Stimulated activated CD4-positive, alpha-beta T cell treated with anti-CD3 and anti-CD28 coated beads, TNF-alpha, amount 100 ng/mL, for 4 hours (primary cell): ENCODE measurements around the gene ARGFX.
"Not testable (repeated sequence)": the region's sequence is repeated elsewhere in the genome, so short reads cannot be mapped to it uniquely, and the experiment has no call there.

Experiments used
- DNase-seq, 3 experiments: peaks; one replicate each; pipeline ENCODE4 v3.0.0-alpha.2; 2020; ENCODE audit warnings: low read depth in 3 of 3

ARGFX gene

DNA sequence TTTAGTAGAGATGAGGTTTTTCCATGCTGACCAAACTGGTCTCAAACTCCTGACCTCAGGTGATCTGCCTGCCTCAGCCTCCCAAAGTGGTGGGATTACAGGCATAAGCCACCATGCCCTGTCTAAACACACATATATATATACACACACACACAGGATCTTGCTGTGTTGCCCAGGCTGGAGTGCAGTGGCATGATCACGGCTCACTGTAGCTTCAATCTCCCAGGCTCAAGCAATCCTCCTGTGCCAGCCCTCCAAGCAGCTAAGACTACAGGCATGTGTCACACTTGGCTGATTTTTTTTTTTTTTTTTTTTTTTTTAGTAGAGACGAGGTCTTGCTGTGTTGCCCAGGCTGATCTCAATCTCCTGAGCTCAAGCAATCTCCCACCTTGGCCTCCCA is 32.2 kb downstream of the ARGFX start:
- not testable (repeated sequence) for DNase-seq

DNA sequence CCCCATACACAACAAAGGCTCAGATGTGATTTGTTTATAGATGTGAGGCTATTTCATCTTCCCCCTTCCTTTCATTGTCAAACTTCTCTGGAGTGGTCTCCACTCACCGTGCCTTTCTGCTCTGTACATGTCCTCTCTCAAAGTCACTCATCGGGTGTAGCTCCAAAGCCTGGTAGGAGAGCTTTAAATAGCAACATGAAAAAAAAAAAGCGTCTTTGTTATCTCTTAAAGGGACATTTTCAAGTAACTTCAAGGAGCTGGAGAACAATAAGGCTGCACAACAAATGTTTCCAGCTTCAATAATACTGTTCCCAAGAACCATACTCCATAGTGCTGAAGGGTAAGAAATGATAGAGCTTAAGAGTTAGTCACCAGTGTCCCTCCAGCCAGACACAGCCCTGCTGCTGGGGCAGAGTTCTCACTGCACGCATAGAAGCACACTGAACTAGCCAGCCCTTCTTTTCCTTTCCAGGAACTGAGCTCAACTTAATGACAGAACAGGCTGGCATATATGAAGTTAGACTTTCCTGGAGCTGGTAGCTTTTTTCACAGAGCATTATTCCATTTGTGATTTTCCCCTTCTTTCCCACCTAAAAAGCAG is 33.6 kb downstream of the ARGFX start:
- DNase-seq: no peak

DNA sequence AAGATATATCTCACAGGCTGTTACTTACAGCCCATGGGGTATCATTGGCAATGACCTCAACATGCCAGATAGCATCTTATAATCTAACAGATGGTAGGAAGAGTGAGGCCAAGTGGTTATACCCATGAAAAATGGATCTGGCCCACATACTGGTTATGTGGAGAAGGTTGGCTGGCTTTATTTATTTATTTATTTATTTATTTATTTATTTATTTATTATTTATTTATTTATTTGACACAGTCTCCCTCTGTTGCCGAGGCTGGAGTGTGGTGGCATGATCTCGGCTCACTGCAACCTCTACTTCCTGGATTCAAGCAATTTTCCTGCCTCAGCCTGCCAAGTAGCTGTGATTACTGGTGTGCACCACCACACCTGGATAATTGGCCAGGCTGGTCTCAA is 37.0 kb downstream of the ARGFX start:
- DNase-seq: no peak

DNA sequence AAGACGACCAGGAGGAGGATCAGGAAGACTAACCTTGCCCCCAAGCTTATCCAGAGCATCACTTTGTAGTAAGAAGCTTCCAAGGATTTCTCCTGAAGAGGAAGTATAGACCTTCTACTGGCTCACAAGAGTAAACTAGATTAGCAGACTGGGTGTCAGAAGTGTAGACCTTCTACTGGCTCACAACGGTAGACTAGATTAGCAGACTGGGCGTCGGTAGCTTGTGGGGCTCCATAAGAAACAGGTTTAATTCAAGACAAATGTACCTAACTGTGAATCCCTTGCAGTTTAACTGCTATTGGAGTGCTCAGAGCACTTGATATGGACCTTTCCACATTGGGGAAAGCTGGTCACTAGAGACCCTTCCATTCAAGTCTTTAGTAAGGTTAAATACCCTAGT is 38.4 kb downstream of the ARGFX start:
- DNase-seq: no peak
